Hepatocyte (in vitro differentiated cells): ENCODE measurements around the gene ARHGAP26.

Source experiments
- CTCF ChIP-seq: fragments of 200-600 bp; sonication (generic); IDR thresholded peaks from 2 replicates; pipeline ENCODE4 v1.5.1; 2016; ENCODE audit warnings: antibody characterized with exemption, mild to moderate bottlenecking; ENCODE audit not compliant: poor library complexity
- EZH2 ChIP-seq: fragments of 200-600 bp; sonication (generic); IDR thresholded peaks from 2 replicates; pipeline ENCODE4 v1.6.1; 2016; ENCODE audit warnings: antibody characterized with exemption, mild to moderate bottlenecking, borderline replicate concordance
- EZH2phosphoT487 ChIP-seq: fragments of 200-600 bp; sonication (generic); IDR thresholded peaks from one replicate; pipeline ENCODE4 v1.6.1; 2018; ENCODE audit warnings: antibody characterized with exemption, mild to moderate bottlenecking, low read depth, moderate library complexity; ENCODE audit not compliant: unreplicated experiment, severe bottlenecking

DNA sequence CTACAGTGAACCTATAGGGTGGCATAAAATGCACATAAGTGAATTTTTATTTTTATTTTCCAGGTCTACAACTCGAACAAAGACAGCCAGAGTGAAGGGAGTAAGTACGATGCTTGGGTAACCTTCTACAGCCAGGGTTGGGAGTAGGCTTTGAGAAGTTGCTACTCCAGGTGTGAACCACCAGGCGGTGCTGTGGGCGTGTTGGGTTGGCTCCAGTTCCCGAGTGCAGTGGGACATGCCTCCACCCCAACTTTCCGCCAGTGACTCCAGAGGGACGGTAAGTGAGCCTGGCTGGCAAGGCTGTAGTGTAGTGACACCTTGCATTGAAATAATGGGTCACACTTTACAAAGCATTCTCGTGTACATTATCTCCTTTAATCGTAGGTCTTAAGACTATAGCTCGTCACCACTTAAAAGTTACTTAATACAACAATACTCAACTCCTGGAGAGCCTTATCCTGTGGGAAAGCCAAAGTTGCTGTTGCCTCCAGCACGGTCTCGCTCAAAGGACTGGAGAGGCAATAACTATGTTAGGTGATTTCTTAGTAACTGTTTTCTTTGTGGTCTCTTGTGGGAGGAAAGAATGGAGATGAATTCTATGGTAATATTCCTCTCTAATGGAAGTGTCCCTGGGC is 244.0 kb downstream of the ARHGAP26 start:
- peak; percentile 25 for TF ChIP-seq CTCF
- TF ChIP-seq EZH2, result no peak
- no peak for TF ChIP-seq EZH2phosphoT487
